H9 (cell line): Measurements from ENCODE around the gene CDH18. TPM values are rescaled to one million over a fixed set of nuclear protein-coding genes. Genes with fewer than 3 reads are reported as not detected.

Experiments used
- DNase-seq: peaks from one replicate; pipeline ENCODE4 v3.0.0-alpha.2; 2017
- H2AFZ ChIP-seq: one replicate; pipeline ENCODE4 v1.6.1; 2013; ENCODE audit warnings: mild to moderate bottlenecking, low read length, control low read depth, moderate library complexity
- H2AK5ac ChIP-seq: 2 replicates; pipeline ENCODE4 v1.6.1; 2013; ENCODE audit warnings: low read length, control low read depth, mixed read lengths; ENCODE audit not compliant: insufficient read length
- H2BK120ac ChIP-seq: one replicate; pipeline ENCODE4 v1.6.1; 2013; ENCODE audit warnings: low read depth, mild to moderate bottlenecking, low read length, control low read depth, inconsistent platforms; ENCODE audit not compliant: poor library complexity, severe bottlenecking
- H2BK12ac ChIP-seq: 2 replicates; pipeline ENCODE4 v1.6.1; 2013; ENCODE audit warnings: low read length, control low read depth, mixed read lengths, low read depth; ENCODE audit not compliant: insufficient read length
- H2BK15ac ChIP-seq: 2 replicates; pipeline ENCODE4 v1.6.1; 2013; ENCODE audit warnings: low read depth, low read length, control low read depth
- H2BK20ac ChIP-seq: one replicate; pipeline ENCODE4 v1.6.1; 2013; ENCODE audit warnings: low read depth, mild to moderate bottlenecking, low read length, control low read depth, inconsistent platforms; ENCODE audit not compliant: poor library complexity, severe bottlenecking
- H2BK5ac ChIP-seq: 2 replicates; pipeline ENCODE4 v1.6.1; 2013; ENCODE audit warnings: low read length, control low read depth, mixed read lengths; ENCODE audit not compliant: insufficient read length
- H3K14ac ChIP-seq: 2 replicates; pipeline ENCODE4 v1.6.1; 2013; ENCODE audit warnings: low read length, control low read depth; ENCODE audit not compliant: insufficient read depth
- H3K18ac ChIP-seq: 2 replicates; pipeline ENCODE4 v1.6.1; 2013; ENCODE audit warnings: low read depth, mild to moderate bottlenecking, mixed read lengths, low read length, control low read depth; ENCODE audit not compliant: insufficient read length
- H3K23ac ChIP-seq: 2 replicates; pipeline ENCODE4 v1.6.1; 2013; ENCODE audit warnings: low read length, control low read depth, mixed read lengths, low read depth; ENCODE audit not compliant: insufficient read length
- H3K23me2 ChIP-seq: 2 replicates; pipeline ENCODE4 v1.6.1; 2013; ENCODE audit warnings: low read depth, mild to moderate bottlenecking, mixed read lengths, low read length, control low read depth; ENCODE audit not compliant: insufficient read length, poor library complexity, severe bottlenecking
- H3K27ac ChIP-seq: 2 replicates; pipeline ENCODE4 v1.5.1; 2013; ENCODE audit warnings: low read length, control low read depth, mixed read lengths, low read depth; ENCODE audit not compliant: insufficient read length
- H3K27me3 ChIP-seq: 2 replicates; pipeline ENCODE4 v1.6.1; 2013; ENCODE audit warnings: low read length, control low read depth, inconsistent platforms; ENCODE audit not compliant: insufficient read depth
- H3K4ac ChIP-seq: 2 replicates; pipeline ENCODE4 v1.6.1; 2013; ENCODE audit warnings: low read depth, mild to moderate bottlenecking, control low read depth, inconsistent platforms, low read length, moderate library complexity
- H3K4me1 ChIP-seq: 2 replicates; pipeline ENCODE4 v1.6.1; 2013; ENCODE audit warnings: low read length, control low read depth, inconsistent platforms; ENCODE audit not compliant: insufficient read depth
- H3K4me2 ChIP-seq: 2 replicates; pipeline ENCODE4 v1.6.1; 2013; ENCODE audit warnings: low read length, control low read depth, mixed read lengths; ENCODE audit not compliant: insufficient read length, insufficient read depth
- H3K56ac ChIP-seq: 2 replicates; pipeline ENCODE4 v1.6.1; 2013; ENCODE audit warnings: low read depth, mild to moderate bottlenecking, mixed read lengths, low read length, control low read depth; ENCODE audit not compliant: insufficient read length
- H3K79me1 ChIP-seq: 2 replicates; pipeline ENCODE4 v1.6.1; 2013; ENCODE audit warnings: low read depth, mild to moderate bottlenecking, moderate library complexity, low read length, control low read depth, inconsistent platforms; ENCODE audit not compliant: insufficient read depth, poor library complexity, severe bottlenecking
- H3K79me2 ChIP-seq: 2 replicates; pipeline ENCODE4 v1.6.1; 2013; ENCODE audit warnings: low read length, control low read depth, inconsistent platforms; ENCODE audit not compliant: insufficient read depth
- H3K9ac ChIP-seq: 2 replicates; pipeline ENCODE4 v1.6.1; 2013; ENCODE audit warnings: low read length, control low read depth, mixed read lengths; ENCODE audit not compliant: insufficient read length; ENCODE audit errors: extremely low read depth
- H3K9me3 ChIP-seq: one replicate; pipeline ENCODE4 v1.6.1; 2013; ENCODE audit warnings: low read depth, low read length, inconsistent platforms; ENCODE audit not compliant: control insufficient read depth
- H3T11ph ChIP-seq: one replicate; pipeline ENCODE4 v1.6.1; 2013; ENCODE audit warnings: mild to moderate bottlenecking, low read length, control low read depth, inconsistent platforms
- H4K20me1 ChIP-seq: one replicate; pipeline ENCODE4 v1.6.1; 2013; ENCODE audit not compliant: control insufficient read depth, insufficient read length, insufficient read depth
- H4K5ac ChIP-seq: 2 replicates; pipeline ENCODE4 v1.6.1; 2013; ENCODE audit warnings: low read depth, mild to moderate bottlenecking, mixed read lengths, low read length, control low read depth; ENCODE audit not compliant: insufficient read length
- H4K8ac ChIP-seq: replicated peaks from 2 replicates; pipeline ENCODE4 v1.6.1; 2013; ENCODE audit warnings: low read length, control low read depth, mixed read lengths, low read depth; ENCODE audit not compliant: insufficient read length
- H4K91ac ChIP-seq: 2 replicates; pipeline ENCODE4 v1.6.1; 2013; ENCODE audit warnings: low read depth, mild to moderate bottlenecking, moderate library complexity, mixed read lengths, low read length, control low read depth; ENCODE audit not compliant: insufficient read length
- H3K27ac Mint-ChIP-seq, 3 experiments: 2 replicates in 2 of 3; 3 replicates in 1 of 3; pipeline ENCODE4 v1.8.0; 2020 to 2021; ENCODE audit warnings: mixed read lengths in 3 of 3, mild to moderate bottlenecking in 1 of 3, moderate library complexity in 1 of 3
- H3K27me3 Mint-ChIP-seq: 2 replicates; pipeline ENCODE4 v1.8.0; 2021; ENCODE audit warnings: low read depth, mild to moderate bottlenecking, moderate library complexity, mixed read lengths
- H3K36me3 Mint-ChIP-seq, 3 experiments: 2 replicates in 2 of 3; 3 replicates in 1 of 3; pipeline ENCODE4 v1.8.0; 2020 to 2021; ENCODE audit warnings: low read depth in 3 of 3, mixed read lengths in 3 of 3; ENCODE audit not compliant: insufficient read depth in 1 of 3
- H3K4me1 Mint-ChIP-seq, 2 experiments: 2 replicates each; pipeline ENCODE4 v1.8.0; 2020; ENCODE audit warnings: mixed read lengths in 2 of 2
- H3K4me3 Mint-ChIP-seq, 2 experiments: 2 replicates in 1 of 2; 3 replicates in 1 of 2; pipeline ENCODE4 v1.8.0; 2020 to 2021; ENCODE audit warnings: mild to moderate bottlenecking in 2 of 2, mixed read lengths in 2 of 2, moderate library complexity in 1 of 2
- H3K9me3 Mint-ChIP-seq, 2 experiments: 2 replicates in 1 of 2; 3 replicates in 1 of 2; pipeline ENCODE4 v1.8.0; 2020; ENCODE audit warnings: mild to moderate bottlenecking in 2 of 2, mixed read lengths in 2 of 2, moderate library complexity in 1 of 2
- WGBS: extraction: QIAGEN DNeasy Blood & Tissue Kit; methylation state at CpG from one replicate; pipeline ENCODE4 v1.1.7; 2013; ENCODE audit warnings: missing lambda C conversion rate, low lambda C conversion rate, mixed read lengths; ENCODE audit not compliant: insufficient read length; ENCODE audit errors: extremely low coverage; 5-methylcytosine and 5-hydroxymethylcytosine counted together
- total RNA-seq: library from RNA; stranded (reverse); gene quantifications from 2 replicates; pipeline ENCODE4 v1.2.1, GENCODE V29; 2021
- TF ChIP-seq, protein P1 (sequence below): fragments of 200-600 bp; sonication (generic); conservative IDR thresholded peaks from 3 replicates; pipeline ENCODE4 v1.8.0; 2021; ENCODE audit warnings: antibody characterized with exemption, mild to moderate bottlenecking

CDH18 gene
- total RNA-seq, 1 experiment from 2014 or later: not detected

DNA sequence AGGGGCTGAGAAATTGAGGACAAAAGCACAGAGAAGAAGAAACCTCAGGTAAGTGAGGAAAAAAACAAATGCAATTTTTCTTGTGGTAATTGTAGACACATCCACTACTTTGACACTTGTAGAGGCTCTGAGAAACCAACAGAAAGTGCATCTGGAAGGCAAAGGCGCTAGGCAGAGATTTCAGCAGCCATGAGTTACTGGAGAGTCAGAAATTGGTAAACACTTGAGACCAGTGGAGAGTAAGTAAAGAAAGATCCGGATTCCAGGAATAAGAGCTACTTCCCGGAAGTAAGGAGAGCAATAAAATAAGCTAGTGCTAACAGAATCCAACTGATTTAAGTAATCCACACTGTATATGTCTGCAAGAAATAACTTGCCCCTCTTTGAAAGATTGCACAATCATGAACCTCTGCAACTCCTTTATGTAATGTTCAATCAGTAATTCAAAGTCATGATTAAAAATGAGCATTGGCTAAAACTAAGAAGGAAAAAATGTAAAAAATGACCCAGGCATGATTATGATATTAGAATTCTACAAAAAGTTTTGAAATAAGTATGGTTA lies 382.1 kb downstream of the CDH18 start:
- TF ChIP-seq, protein P1, sequence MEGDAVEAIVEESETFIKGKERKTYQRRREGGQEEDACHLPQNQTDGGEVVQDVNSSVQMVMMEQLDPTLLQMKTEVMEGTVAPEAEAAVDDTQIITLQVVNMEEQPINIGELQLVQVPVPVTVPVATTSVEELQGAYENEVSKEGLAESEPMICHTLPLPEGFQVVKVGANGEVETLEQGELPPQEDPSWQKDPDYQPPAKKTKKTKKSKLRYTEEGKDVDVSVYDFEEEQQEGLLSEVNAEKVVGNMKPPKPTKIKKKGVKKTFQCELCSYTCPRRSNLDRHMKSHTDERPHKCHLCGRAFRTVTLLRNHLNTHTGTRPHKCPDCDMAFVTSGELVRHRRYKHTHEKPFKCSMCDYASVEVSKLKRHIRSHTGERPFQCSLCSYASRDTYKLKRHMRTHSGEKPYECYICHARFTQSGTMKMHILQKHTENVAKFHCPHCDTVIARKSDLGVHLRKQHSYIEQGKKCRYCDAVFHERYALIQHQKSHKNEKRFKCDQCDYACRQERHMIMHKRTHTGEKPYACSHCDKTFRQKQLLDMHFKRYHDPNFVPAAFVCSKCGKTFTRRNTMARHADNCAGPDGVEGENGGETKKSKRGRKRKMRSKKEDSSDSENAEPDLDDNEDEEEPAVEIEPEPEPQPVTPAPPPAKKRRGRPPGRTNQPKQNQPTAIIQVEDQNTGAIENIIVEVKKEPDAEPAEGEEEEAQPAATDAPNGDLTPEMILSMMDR: no peak
- Histone ChIP-seq H3T11ph (no peak overlapping the region), H2BK12ac (no peak overlapping the region), H4K20me1 (no peaks in the 10 kb centered on the region), H3K9me3 (no peaks in the 10 kb centered on the region), H3K23me2 (no peaks in the 10 kb centered on the region), H2AK5ac (no peak overlapping the region), H3K27ac (no peak overlapping the region), H3K56ac (no peak overlapping the region), H2AFZ (peak overlapping the region; percentile 56), H3K79me1 (no peaks in the 10 kb centered on the region), H3K79me2 (no peaks in the 10 kb centered on the region), H3K9ac (no peak overlapping the region), H2BK120ac (no peak overlapping the region), H3K4me1 (no peaks in the 10 kb centered on the region), H2BK15ac (no peak overlapping the region), H4K91ac (no peak overlapping the region), H3K23ac (no peak overlapping the region), H2BK20ac (no peak overlapping the region), H3K18ac (no peak overlapping the region), H3K4ac (no peak overlapping the region), H3K4me2 (no peak overlapping the region), H4K5ac (no peak overlapping the region), H4K8ac (no peak overlapping the region), H3K27me3 (no peaks in the 10 kb centered on the region), H3K14ac (no peak overlapping the region), H2BK5ac (no peak overlapping the region)
- DNase-seq: no peak
- Mint-ChIP-seq H3K9me3 (peaks cover 8 to 9% of the 10 kb centered on the region in 2 experiments), H3K4me1 (peaks cover 3 to 5% of the 10 kb centered on the region in 2 experiments; a peak in 1 of 4 replicates), H3K27ac (no peak overlapping the region), H3K36me3 (peaks cover 0 to 9% (median 3%) of the 10 kb centered on the region in 3 experiments; a peak in 3 of 7 replicates), H3K4me3 (no peak overlapping the region), H3K27me3 (no peaks in the 10 kb centered on the region)
- no CpG with 5 or more reads among the region's 3 CpGs for WGBS
